OCI-LY3 (cell line): ENCODE results near the gene CLCA1.

Experiments used
- EZH2phosphoT487 ChIP-seq: fragments of 200-600 bp; shearing (Covaris generic); IDR thresholded peaks from 2 replicates; pipeline ENCODE4 v1.6.1; 2018; ENCODE audit warnings: antibody characterized with exemption, mixed run types, low read depth
- TF ChIP-seq, protein P1 (sequence below): fragments of 200-600, 300-600 bp; sonication (generic); IDR thresholded peaks from 2 replicates; pipeline ENCODE4 v1.5.1; 2014; ENCODE audit warnings: antibody characterized with exemption, low read length, low read depth

DNA sequence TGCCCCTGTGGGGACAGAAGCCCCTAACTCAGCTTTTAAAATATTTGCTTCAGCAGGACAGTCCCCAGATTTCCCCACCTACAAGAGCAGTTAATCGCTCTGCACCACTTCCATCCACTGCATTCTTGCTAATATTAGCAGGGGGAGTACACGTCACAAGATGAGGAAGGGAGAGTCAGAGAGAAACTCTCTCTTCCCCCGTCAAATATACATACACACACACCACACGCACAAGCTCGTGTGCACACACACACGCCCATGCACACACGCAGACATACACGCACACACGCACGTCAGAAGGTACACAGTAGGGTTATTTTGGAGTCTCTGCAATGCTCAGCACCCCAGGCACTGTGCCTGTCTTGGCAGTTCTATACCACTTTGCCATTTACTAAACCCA lies 2.1 kb downstream of the CLCA1 start:
- TF ChIP-seq, protein P1, sequence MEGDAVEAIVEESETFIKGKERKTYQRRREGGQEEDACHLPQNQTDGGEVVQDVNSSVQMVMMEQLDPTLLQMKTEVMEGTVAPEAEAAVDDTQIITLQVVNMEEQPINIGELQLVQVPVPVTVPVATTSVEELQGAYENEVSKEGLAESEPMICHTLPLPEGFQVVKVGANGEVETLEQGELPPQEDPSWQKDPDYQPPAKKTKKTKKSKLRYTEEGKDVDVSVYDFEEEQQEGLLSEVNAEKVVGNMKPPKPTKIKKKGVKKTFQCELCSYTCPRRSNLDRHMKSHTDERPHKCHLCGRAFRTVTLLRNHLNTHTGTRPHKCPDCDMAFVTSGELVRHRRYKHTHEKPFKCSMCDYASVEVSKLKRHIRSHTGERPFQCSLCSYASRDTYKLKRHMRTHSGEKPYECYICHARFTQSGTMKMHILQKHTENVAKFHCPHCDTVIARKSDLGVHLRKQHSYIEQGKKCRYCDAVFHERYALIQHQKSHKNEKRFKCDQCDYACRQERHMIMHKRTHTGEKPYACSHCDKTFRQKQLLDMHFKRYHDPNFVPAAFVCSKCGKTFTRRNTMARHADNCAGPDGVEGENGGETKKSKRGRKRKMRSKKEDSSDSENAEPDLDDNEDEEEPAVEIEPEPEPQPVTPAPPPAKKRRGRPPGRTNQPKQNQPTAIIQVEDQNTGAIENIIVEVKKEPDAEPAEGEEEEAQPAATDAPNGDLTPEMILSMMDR: no peak
- no peak for TF ChIP-seq EZH2phosphoT487
